Smooth muscle cell (in vitro differentiated cells): ENCODE results near the gene CCDC85B. TPM values are rescaled to one million over a fixed set of nuclear protein-coding genes. Genes with fewer than 3 reads are reported as not detected.

Source experiments
- DNase-seq: peaks from one replicate; lab custom pipeline; 2025; ENCODE audit not compliant: unreplicated experiment; lab: John Stamatoyannopoulos, UW
- H2AFZ ChIP-seq: fragments of 200-600 bp; sonication (generic); 2 replicates; pipeline ENCODE4 v1.6.0; 2016; ENCODE audit warnings: antibody characterized with exemption, low read depth, mild to moderate bottlenecking
- H3F3A ChIP-seq: fragments of 200-600 bp; sonication (generic); 2 replicates; pipeline ENCODE4 v1.6.0; 2017; ENCODE audit warnings: antibody characterized with exemption, low read depth
- H3K27ac ChIP-seq: fragments of 200-600 bp; sonication (generic); 2 replicates; pipeline ENCODE4 v1.5.1; 2016; ENCODE audit warnings: low read depth, mild to moderate bottlenecking
- H3K27me3 ChIP-seq: fragments of 200-600 bp; sonication (generic); 2 replicates; pipeline ENCODE4 v1.6.1; 2016; ENCODE audit warnings: low read depth, mild to moderate bottlenecking
- H3K36me3 ChIP-seq: fragments of 200-600 bp; sonication (generic); 2 replicates; pipeline ENCODE4 v1.5.1; 2016; ENCODE audit warnings: low read depth
- H3K4me1 ChIP-seq: fragments of 200-600 bp; sonication (generic); 2 replicates; pipeline ENCODE4 v1.5.1; 2016; ENCODE audit warnings: low read depth
- H3K4me2 ChIP-seq: fragments of 200-600 bp; sonication (generic); 2 replicates; pipeline ENCODE4 v1.6.0; 2016; ENCODE audit warnings: mild to moderate bottlenecking
- H3K4me3 ChIP-seq: fragments of 200-600 bp; sonication (generic); 2 replicates; pipeline ENCODE4 v1.5.1; 2016; ENCODE audit warnings: mild to moderate bottlenecking
- H3K79me2 ChIP-seq: fragments of 200-600 bp; sonication (generic); 2 replicates; pipeline ENCODE4 v1.6.0; 2016; ENCODE audit warnings: low read depth, mild to moderate bottlenecking
- H3K9ac ChIP-seq: fragments of 200-600 bp; sonication (generic); 2 replicates; pipeline ENCODE4 v1.6.0; 2016; ENCODE audit warnings: low read depth
- H3K9me3 ChIP-seq: fragments of 200-600 bp; sonication (generic); replicated peaks from 2 replicates; pipeline ENCODE4 v1.5.1; 2016; ENCODE audit warnings: low read depth
- H4K20me1 ChIP-seq: fragments of 200-600 bp; sonication (generic); 2 replicates; pipeline ENCODE4 v1.6.0; 2016; ENCODE audit warnings: low read depth
- WGBS: methylation state at CpG from one replicate; pipeline ENCODE4 v1.1.7; 2016; ENCODE audit warnings: low lambda C conversion rate; 5-methylcytosine and 5-hydroxymethylcytosine counted together
- polyA plus RNA-seq: library from polyadenylated mRNA; unstranded; fragments of >200 nt; fragmentation: Nextera tagmentation; extraction: Ambion mirVana; gene quantifications from 2 replicates; pipeline ENCODE4 v1.2.1, GENCODE V29; 2016
- total RNA-seq: library from RNA; depleted of rRNA; stranded (reverse); fragments of >200 nt; gene quantifications from 2 replicates; pipeline ENCODE4 v1.2.3, GENCODE V29; 2014
- TF ChIP-seq, protein P1 (sequence below): fragments of 200-600 bp; sonication (generic); IDR thresholded peaks from 2 replicates; pipeline ENCODE4 v1.5.1; 2017; ENCODE audit warnings: borderline replicate concordance, mild to moderate bottlenecking, antibody characterized with exemption; ENCODE audit not compliant: insufficient read depth, poor library complexity, severe bottlenecking

The CCDC85B gene
- total and polyA plus RNA-seq, 2 experiments from 2014 or later: 19.5 to 55.7 TPM

DNA sequence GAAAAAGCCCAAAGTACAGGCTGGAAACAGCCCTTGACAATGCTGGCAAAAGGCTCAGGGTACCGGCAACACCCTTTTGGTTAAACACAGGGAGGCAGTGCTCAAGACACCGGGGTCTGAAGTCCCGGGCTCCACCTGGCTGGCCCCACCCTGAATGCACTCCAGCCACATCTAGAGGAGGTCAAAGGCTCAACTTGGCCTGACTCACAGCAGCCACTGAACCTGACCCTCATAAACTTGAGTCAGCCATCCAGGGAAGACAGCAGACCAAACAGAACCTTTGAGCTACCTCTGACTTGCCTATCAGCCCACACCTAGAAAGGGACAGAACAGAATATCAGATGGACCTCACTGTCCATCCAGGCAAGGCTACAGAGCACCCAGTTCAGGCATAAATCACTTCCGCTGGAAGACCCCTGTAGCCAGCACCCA lies 36.3 kb upstream of the CCDC85B start:
- Histone ChIP-seq H4K20me1 (peaks cover 74% of the 10 kb centered on the region), H3K9me3 (no peaks in the 10 kb centered on the region), H3K4me1 (peaks cover 8% of the 10 kb centered on the region), H3K36me3 (peaks cover 10% of the 10 kb centered on the region), H3K4me3 (peak overlapping the region; percentile 5), H3K27ac (peak overlapping the region; percentile 37), H3F3A (peaks cover 40% of the 10 kb centered on the region), H2AFZ (no peak overlapping the region), H3K4me2 (no peak overlapping the region), H3K9ac (no peak overlapping the region), H3K79me2 (peaks cover 51% of the 10 kb centered on the region), H3K27me3 (no peaks in the 10 kb centered on the region)
- TF ChIP-seq, protein P1, sequence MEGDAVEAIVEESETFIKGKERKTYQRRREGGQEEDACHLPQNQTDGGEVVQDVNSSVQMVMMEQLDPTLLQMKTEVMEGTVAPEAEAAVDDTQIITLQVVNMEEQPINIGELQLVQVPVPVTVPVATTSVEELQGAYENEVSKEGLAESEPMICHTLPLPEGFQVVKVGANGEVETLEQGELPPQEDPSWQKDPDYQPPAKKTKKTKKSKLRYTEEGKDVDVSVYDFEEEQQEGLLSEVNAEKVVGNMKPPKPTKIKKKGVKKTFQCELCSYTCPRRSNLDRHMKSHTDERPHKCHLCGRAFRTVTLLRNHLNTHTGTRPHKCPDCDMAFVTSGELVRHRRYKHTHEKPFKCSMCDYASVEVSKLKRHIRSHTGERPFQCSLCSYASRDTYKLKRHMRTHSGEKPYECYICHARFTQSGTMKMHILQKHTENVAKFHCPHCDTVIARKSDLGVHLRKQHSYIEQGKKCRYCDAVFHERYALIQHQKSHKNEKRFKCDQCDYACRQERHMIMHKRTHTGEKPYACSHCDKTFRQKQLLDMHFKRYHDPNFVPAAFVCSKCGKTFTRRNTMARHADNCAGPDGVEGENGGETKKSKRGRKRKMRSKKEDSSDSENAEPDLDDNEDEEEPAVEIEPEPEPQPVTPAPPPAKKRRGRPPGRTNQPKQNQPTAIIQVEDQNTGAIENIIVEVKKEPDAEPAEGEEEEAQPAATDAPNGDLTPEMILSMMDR: no peak
- 97% methylated on average over 4 of the region's 4 CpGs for WGBS
- DNase-seq: no peak

DNA sequence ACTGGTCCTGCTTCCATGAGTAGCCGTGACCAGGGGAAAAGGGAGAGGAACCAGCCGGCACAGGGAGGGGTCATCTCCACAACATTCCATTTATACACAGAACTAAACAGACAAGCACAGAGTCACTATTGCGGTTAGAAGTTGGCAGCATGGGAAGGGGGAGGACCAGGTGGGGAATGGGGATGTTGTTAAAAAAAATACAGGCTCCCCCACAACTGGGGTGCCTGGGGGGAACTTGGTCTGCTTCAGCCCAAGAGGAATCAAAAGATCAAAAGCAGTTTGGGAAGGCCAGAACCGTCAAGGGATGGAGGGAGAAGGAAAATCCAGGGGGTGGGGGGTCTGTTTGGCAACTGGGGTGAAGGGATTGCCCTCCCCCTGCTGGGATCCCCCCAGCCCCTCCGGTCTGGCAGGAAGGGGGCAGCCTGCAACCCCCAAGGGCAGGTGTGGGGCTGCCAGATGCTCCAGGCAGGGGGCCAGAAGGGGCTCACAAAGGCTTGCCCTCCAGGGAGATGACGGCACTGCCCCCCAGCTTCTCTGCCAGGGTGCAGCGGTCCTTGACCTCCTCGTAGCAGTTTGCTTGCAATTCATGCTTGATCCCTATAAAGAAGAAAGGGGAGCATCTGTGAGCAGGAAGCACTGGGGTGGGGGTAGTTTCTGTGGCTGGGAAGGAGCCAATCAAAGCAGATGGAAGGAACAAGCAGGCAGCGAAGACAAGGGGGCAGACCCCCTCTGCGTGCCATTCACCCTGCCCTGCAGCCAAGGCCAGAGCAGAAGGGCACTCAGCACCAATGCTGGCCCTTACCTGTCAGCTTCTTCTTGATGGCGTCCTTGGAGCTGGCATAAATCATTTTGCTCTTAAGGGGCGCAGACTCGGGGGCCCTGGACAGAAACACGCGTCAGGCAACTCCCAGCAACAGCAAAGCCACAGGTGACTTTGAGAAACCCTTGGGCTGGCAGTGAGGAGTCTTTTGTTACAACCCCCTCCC lies 35.3 kb upstream of the CCDC85B start:
- Histone ChIP-seq H3K9ac (no peak overlapping the region), H2AFZ (no peak overlapping the region), H3K4me2 (peak overlapping the region; percentile 96), H3K27me3 (no peaks in the 10 kb centered on the region), H3K4me3 (no peak overlapping the region), H3K4me1 (peaks cover 8% of the 10 kb centered on the region), H3K79me2 (peaks cover 51% of the 10 kb centered on the region), H3K9me3 (no peaks in the 10 kb centered on the region), H3K36me3 (peaks cover 10% of the 10 kb centered on the region), H3F3A (peaks cover 46% of the 10 kb centered on the region), H3K27ac (peak overlapping the region; percentile 37), H4K20me1 (peaks cover 74% of the 10 kb centered on the region)
- no peak for DNase-seq
- 96% methylated on average over 15 of the region's 15 CpGs for WGBS
- TF ChIP-seq, protein P1: no peak

DNA sequence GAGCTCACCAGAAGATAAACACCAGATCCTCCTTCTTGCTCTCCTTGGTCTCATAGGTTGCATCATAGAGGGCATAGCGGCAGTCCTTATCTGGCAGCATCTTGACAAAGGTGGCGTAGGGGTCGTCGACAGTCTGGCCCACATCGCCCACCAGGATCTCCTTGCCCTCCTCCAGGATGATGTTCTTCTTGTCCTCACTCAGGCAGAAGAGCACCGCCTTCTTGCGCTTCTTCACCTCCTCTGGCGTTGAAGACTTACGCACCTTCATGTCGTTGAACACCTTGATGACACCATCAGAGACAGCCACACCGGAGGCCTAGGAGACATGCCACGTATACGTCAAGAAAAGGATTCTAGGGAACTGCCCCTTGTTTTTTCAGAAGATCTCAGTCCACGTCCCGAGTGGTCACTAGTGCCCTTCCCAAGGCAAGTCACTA lies 34.5 kb upstream of the CCDC85B start:
- H3K4me2 ChIP-seq: peak overlapping the region; percentile 96
- H3K4me1 ChIP-seq: peaks cover 8% of the 10 kb centered on the region
- no peak for DNase-seq
- peak overlapping the region; percentile 66 for H3K27ac ChIP-seq
- 88% methylated on average over 15 of the region's 15 CpGs for WGBS
- H3K4me3 ChIP-seq: peak overlapping the region; percentile 96
- TF ChIP-seq, protein P1: no peak
- peaks cover 53% of the 10 kb centered on the region for H3K79me2 ChIP-seq
- peak overlapping the region; percentile 84 for H3K9ac ChIP-seq
- peaks cover 46% of the 10 kb centered on the region for H3F3A ChIP-seq
- no peaks in the 10 kb centered on the region for H3K27me3 ChIP-seq
- no peaks in the 10 kb centered on the region for H3K9me3 ChIP-seq
- H4K20me1 ChIP-seq: peaks cover 70% of the 10 kb centered on the region
- peaks cover 10% of the 10 kb centered on the region for H3K36me3 ChIP-seq
- no peak overlapping the region for H2AFZ ChIP-seq
